HG02678 (cell line): ENCODE data around the gene ZNF14.
A peak's percentile ranks its signal among the peaks of the same experiment; 100 is the strongest.
"Not testable (repeated sequence)": the region's sequence is repeated elsewhere in the genome, so short reads cannot be mapped to it uniquely, and the experiment has no call there.

Source experiments
- ATAC-seq: cut with Tn5 transposase; IDR thresholded peaks from one replicate; pipeline ENCODE4 v1.9.1; 2021; ENCODE audit warnings: mild to moderate bottlenecking, moderate library complexity; ENCODE audit not compliant: unreplicated experiment

The ZNF14 gene

DNA sequence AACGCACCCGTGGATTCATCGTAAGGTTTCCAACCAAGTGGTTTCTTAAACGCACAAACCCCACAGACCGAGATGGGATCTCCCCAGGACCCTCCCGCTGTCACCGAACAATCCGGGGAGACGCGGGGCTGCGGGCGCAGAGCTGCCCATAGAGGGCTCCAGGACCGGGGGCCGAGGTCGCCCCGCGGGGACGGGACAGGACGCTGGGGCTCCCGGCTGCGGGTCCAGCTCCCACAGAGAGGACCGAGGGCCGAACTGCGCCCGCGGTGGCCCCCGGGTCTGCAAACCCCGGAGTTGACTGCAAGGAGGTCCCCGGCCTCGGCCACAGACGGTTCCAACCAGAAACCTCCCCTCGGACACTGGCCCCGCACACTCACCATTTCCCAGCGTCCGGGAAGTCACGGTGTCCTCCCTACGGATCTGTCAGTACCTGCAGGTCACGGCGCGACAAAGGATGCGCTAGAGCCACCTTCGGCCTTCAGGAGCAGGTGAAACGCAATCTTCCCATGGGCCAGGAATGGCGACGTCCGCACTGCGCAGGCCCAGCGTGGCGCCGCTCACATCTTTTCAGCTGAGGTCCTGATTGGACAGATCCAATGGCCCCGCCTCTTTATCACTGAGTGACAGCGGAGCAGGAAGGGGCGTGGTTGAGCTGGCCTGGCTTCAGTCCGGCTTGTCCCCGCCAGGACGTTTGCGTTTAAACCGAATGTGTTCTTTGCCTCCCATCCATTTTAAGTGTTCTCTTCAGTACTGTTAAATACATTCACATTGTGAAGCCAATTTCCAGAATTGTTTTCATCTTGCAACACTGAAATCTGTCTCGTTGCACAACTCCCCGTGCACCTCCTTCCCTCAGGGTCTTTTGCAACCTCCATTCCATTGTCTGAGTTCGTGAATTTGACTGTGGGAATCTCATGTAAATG lies at the start of gene ZNF14:
Gene ZNF14 (minus strand): TSS at position 534 of the 923 bp plus-strand sequence. CDS start 154 bp downstream, at position 380.
- ATAC-seq: peak; percentile 99

DNA sequence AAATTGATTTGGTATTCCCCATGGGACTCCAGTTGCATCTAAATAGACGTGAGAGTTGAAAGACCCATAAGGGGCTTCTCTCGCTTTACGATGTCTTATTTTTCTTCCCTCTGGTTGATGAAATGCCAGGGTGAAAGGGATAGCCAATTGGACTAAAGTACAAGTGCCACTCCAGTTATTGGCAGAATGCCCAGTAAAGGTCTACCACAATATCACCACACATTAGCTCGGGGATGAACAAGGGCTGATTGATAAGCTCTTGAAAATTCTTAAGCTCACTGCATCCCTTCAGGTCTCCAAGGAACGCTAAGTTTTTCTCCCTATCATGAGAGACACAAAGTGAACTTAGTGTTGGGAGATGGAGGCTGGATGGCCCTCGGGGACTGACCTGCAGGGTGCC lies 48.9 kb upstream of the ZNF14 start:
- not testable (repeated sequence) for ATAC-seq

DNA sequence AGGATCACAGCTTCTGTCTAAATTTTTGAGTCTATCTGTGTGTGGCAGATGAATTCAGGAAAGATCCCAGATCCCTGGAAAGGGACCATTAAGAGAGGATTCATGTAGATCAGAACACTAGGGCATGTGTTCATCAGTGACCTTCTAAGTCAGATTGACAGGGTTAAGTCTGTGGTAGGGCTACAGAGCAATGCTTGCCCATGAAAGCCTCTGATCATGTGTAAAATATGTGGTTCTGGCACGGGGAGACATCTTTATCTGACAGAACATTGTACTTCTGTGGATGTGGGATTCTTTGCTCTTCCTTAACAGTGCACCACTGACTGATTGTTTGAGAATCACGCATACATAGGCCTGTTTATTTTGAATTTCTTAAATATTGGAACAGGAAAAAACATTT lies 45.8 kb upstream of the ZNF14 start:
- ATAC-seq: no peak

DNA sequence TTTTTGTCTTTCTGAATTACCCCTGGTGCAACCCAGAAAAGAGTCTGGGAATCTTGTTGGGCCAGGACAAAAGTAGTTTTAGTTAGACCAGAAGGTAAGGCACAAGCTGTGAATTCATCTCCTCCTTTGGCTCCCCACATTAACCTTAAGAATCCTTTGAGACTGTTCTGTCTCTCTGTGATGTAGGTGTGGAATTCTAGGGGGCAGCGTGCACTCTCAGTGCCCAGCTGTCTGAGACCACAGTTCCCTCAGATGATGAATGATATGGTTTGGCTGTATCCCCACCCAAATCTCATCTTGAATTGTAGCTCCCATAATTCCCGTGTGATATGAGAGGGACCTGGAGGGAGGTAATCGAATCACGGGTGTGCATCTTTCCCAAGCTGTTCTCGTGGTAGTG lies 44.8 kb upstream of the ZNF14 start:
- no peak for ATAC-seq

DNA sequence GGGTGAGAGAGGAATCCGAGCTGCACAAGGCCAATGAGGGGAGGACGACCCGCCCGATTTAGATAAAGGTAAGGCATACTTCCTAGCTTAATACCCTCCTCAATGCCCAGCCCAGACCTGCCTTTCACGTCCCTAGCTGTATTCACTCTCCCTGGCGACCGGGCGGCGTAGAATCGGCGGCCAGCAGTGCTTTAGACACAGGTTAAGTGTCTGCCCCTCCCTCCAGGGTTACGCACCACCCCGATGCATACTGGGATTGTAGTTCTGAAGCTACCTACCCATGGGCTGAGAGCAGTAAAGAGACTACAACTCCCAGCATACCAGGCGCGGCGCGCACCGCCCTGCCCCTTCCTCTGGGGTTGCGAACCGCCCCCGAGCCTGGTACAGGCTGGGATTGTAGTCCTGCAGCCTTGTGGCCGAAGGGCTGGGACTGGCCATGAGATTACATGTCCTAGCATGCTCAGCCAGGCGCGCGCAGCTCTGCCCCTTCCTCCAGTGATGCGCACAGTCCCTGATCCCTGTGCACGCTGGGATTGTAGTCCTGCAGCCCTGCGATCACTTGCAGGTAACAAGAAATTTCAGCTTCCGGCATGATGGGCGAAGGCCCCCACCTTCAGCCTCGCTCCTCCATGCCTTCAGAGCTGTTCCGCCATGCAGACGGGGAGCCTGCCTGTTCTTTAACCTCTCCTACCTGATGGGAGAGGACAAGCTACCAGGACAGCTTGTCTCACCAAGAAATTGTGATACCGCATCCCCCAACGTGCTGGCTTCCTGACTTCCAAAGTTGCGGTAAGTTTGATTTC lies 43.5 kb upstream of the ZNF14 start:
- peak; percentile 98 for ATAC-seq

DNA sequence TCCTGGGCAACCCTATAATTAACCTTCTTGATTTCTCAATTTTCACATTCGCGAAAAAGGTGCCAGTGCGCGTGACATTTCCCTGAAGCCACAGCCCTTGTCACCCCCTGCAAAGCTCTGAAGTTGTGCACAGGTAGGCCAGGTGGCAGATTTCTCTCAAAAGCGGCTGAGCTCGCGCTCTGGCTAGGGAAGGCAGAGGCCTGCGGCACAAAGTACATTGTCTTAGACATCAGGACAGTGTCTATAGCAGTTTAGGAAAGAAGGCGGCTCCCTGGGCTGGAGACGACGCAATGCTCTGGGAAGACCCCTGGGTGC lies 42.9 kb upstream of the ZNF14 start:
- ATAC-seq: peak; percentile 15

DNA sequence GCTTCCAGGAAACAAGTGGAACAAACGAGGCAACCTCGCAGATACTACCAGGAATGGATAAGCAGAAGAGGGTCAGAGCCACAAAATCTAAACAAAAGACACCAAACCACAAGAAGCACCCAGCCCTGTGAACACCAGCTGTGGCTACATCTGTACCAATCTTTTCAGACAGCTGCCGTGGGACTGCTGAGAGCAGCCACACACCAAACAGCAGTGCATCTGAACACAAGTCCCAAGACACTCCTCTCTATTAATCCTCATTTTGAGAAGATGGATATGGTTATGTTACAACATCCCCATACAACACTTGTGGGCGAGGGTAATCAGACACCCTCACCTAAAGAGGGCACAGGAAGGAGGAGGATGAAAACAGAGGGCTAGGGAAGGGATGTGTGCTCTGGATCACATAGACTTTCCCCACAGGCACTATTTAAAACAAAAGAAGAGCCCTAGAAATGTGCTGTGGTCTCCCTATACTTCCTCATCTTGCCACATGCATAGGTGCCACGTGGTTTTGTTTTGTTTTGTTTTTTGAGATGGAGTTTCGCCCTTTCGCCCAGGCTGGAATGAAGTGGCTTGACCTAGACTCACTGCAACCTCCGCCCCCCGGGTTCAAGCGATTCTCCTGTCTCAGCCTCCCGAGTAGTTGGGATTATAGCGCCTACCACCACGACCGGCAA lies 41.6 kb upstream of the ZNF14 start:
- no peak for ATAC-seq

DNA sequence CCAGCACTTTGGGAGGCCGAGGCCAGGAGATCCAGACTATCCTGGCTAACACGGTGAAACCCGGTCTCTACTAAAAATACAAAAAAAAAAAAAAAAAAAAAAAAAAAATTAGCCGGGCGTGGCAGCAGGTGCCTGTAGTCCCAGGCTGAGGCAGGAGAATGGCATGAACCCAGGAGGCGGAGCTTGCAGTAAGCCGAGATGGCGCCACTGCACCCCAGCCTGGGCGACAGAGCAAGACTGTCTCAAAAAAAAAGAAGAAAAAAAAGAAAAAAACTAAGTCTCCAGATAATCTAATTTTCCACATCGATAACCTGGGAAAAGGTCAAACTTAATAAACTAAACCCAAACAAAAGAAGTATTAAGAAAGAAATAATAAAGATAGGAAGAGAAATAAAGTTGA lies 39.1 kb upstream of the ZNF14 start:
- ATAC-seq: not testable (repeated sequence)

DNA sequence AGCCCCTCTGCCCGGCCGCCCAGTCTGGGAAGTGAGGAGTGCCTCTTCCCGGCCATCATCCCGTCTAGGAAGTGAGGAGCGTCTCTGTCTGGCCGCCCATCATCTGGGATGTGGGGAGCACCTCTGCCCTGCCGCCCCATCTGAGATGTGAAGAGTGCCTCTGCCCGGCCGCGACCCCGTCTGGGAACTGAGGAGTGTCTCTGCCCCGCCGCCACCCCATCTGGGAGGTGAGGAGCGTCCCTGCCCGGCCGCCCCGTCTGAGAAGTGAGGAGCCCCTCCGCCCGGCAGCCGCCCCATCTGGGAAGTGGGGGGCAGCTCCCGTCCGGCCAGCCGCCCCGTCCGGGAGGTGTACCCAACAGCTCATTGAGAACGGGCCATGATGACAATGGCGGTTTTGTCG lies 37.1 kb upstream of the ZNF14 start:
- not testable (repeated sequence) for ATAC-seq

DNA sequence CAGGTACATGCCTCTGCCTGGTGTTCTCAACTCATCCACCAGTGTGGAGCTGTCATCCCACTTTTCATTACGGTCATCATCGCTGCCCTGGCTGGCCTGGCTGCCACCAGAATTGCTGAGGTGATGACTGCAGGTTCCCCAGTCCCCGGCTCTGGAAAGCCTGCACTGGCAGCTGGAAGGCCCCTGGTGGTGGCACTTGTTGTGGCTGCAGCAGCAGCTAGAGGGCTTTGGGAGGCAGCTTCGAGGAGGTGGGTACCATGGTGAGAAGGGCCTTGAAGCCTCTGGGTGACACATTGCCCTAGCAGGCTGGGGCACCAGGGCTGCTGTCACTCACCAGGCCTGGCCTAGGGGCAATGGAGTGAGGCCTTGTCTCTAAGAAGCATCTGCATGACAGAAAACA lies 25.3 kb upstream of the ZNF14 start:
- no peak for ATAC-seq

DNA sequence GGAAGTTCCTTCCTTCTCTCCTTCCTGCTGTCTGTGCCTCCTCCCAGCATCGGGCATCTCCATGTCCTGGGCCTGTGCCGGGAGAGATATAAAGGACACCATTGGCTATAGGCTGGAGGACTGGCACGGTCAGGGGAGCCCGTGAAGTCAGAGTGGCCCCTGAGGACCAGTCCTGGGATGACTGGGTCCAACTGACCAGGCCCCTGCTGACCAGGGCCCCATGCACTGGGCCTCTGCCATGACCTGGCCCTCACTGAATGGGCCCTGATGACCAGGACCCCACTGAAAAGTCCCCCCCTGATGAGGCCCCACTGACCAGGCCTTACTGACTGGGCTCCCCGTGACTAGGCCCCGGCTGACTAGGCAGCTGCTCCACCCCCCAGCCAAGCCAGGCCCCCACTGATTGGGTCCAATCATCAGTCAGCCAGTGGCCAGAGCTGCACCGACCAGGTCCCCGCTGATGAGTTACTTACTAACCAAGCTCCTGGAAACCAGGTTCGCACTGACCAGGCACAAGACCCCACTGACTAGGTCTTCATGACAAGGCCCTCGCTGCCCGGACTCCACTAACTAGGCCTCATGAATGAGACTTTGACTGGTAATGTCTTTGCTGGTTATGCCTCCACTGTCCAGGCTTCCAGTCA lies 20.0 kb upstream of the ZNF14 start:
- ATAC-seq: no peak

DNA sequence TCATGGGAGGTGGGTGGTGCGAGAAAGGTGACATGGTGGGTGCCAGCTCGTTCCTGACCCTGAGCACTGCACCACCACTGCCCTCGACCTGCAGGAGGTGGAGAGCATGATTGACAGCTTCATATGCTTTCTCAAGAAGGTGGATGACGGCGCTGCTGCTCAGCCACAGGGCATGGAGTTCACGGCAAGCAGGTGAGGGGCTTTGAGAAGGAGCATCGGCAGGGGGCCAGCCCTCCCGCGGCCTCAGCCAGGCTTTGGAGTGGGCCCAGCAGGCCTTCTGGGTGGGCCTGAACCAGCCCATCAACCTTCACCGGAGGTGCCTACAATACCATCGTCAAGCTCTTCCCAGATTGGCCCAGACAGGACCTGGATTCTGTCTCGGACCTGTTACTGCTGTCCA lies 18.9 kb upstream of the ZNF14 start:
- ATAC-seq: no peak

DNA sequence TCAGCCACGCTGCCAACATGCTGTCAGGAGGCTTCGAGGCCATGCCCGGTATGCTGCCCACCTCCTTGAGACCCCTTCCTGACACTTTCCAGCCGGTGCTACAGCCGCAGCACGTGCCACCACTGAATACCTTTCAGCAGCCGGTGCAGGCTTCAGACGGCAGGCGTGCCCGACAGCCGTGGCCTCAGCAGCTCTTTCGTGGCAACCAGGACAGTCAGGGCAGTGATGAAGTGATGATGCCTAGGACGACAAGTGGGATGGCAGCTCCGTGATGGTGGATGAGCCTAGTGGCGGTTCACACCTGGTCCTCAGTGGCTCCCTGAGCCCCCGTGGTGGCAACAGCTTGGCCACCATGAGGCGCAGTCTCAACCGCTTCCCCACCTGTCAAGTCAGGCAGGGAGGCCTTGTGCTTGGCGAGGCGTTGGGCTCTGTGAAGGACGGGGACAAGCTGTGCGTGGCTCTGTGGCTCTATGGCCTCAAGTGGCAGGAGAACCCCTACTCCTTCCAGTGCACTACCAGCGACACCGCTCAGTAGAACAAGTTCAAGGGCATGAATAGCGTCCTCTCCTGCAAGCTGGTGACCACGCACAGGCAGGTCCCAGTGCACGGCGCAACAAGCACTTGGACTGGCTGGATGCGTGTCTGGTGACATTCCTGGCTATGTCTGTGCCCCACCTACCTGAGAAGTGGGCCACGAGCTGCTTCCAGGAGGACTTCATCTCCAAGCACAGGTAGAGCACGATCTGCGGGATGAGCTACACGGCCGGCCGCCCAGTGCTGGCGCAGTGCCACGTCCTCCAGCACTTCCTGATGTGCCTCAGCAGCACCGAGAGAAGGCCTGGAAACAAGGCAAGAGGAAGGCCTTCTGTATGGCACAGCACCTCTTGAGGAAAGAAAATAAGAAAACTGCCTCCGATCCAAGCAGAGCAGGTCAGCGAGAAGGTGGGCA lies 18.2 kb upstream of the ZNF14 start:
- ATAC-seq: no peak

DNA sequence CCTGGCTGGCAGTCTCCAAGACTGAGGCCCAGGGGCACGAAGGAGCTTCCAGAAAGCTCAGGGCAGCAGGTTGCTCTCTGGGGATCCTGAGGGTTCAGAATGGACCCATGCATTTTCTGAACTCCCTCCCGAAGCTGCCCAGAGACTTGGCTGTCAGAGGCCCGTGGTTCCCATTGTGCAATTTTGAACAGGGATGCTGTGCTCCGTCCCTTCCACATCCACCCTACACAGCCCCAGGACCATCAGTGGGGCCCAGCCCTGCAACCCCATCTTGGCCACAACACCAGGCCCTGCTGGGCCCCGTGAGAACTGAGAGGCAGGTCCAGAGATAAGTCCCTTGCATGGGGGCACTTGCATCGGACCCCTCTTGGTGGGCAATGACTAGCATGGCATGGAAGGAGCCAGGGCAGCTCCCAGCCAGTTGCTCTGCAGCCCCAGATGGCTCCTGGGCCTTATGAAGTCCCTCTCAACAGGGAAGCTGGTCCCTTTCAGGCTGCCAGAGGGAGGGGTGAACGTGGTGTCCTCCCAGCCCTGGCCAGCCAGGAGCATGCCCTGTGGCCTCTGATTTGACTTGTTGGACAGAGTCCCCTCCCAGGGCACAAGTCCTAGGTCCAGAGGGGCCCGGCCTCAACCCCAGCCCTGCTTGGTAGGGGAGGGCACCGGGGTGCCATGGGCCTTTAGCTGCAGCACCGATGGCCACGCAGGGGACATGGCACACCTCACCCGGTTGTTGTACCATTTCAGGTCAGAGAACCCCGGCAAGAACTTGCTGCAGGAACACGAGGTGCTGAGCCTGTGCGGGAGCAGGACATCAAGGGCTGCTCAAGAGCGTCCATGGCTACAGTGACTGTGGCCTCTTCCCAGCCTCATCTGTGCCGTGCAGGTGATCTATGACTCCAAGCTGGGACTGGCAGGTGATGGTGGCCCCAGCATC lies 17.3 kb upstream of the ZNF14 start:
- ATAC-seq: no peak

DNA sequence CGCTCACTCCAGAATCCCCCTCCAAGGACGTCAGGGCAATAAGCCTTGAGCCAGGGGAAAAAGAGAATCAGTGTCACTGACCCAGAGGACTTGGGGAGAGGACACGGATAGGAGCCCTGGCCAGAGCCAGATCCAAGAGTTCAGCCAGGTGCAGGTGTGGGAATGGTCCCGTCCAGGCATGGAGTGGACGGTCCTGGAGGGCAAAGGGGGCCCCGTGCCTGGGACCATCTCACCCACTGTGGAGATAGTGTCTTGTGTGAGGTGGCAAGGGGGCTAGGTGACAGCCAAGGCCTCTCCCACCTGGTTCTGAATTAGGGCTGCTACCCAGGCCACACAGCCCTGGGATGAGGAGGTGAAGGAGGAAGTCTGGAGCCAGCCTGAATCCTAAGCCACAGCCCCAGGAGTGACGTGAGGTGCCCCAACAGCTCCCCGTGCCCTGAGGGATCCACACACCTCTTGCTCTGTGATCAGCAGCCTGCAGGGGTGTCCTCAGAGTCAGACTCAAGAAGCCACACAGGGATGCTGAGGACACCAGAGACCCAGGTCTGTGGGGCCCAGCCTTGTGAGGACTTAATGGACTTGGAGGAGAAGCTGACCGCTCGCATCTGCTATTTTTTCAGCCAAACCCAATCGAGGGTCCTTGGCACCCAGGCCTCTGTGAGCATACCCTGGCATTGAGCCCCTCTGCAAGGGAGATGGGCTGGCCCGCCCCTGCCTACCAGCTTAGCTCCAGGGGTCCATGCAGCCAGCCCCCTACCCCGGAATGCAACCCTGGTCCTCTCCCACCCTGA lies 16.4 kb upstream of the ZNF14 start:
- ATAC-seq: no peak

DNA sequence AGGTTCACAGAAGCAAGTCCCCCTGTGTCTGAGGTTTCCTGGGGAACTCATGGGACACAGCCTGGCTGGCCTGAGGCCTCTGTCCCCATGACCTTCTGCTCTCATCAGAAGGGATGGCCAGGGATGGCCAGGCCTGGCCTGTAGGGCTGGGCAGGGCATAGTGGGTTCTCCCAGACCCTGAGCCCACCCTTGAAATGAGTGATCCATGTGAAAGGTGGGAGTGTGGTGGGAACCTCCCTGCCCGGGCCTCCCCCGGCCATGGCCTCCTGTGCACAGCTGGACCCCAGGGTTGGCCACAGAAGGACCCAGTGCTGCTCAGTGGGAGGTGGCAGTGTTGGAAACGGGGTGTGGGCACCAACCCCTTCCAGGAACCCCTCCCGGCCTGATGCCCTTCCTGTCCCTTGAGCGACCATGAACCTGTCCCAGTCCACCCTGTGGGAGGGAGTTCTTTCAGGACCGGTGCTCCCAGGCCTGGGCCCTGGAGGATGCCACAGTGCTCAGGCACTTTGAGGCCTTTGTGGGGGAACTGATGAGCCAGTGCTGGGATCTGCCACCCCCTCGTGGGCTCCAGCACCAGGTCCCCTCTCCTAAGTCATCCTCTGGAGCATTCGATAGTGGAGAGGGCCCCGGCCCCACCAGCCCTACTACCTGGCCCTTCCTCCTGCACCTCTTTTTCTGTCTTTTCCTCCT lies 15.5 kb upstream of the ZNF14 start:
- ATAC-seq: no peak
